Neutrophil (primary cell): ENCODE measurements around the gene AOPEP.

Source experiments
- H3K27ac ChIP-seq: fragments of 200-600 bp; sonication (generic); 2 replicates; pipeline ENCODE4 v1.5.1; 2016; ENCODE audit warnings: mild to moderate bottlenecking, moderate library complexity
- H3K27me3 ChIP-seq: fragments of 200-600 bp; sonication (generic); 2 replicates; pipeline ENCODE4 v1.6.0; 2016; ENCODE audit warnings: mild to moderate bottlenecking
- H3K36me3 ChIP-seq: fragments of 200-600 bp; sonication (generic); 2 replicates; pipeline ENCODE4 v1.5.1; 2017
- H3K4me1 ChIP-seq, 2 experiments: fragments of 200-600 bp in 1 of 2; sonication (generic) in 1 of 2; 1 replicate in 1 of 2; 2 replicates in 1 of 2; pipeline versions ENCODE4 v1.5.1 to v1.6.1; 2013 to 2016; ENCODE audit warnings: low read depth in 1 of 2, low read length in 1 of 2, mild to moderate bottlenecking in 1 of 2, moderate library complexity in 1 of 2; ENCODE audit not compliant: control insufficient read depth in 1 of 2, insufficient read depth in 1 of 2
- H3K4me3 ChIP-seq, 2 experiments: fragments of 200-600 bp in 1 of 2; sonication (generic) in 1 of 2; 1 replicate in 1 of 2; 2 replicates in 1 of 2; pipeline ENCODE4 v1.5.1; 2013 to 2016; ENCODE audit warnings: low read depth in 1 of 2, low read length in 1 of 2, mild to moderate bottlenecking in 1 of 2, moderate library complexity in 1 of 2
- H3K9me3 ChIP-seq: fragments of 200-600 bp; sonication (generic); 2 replicates; pipeline ENCODE4 v1.5.1; 2016
- TF ChIP-seq, protein P1 (sequence below): fragments of 200-600 bp; sonication (generic); IDR thresholded peaks from 2 replicates; pipeline ENCODE4 v1.5.1; 2016; ENCODE audit warnings: antibody characterized with exemption

Gene AOPEP

GRCh38 chr9:94891183-94891582, 164.7 kb downstream of the AOPEP start:
- no peaks in the 10 kb centered on the region for H3K4me1 ChIP-seq
- TF ChIP-seq, protein P1, sequence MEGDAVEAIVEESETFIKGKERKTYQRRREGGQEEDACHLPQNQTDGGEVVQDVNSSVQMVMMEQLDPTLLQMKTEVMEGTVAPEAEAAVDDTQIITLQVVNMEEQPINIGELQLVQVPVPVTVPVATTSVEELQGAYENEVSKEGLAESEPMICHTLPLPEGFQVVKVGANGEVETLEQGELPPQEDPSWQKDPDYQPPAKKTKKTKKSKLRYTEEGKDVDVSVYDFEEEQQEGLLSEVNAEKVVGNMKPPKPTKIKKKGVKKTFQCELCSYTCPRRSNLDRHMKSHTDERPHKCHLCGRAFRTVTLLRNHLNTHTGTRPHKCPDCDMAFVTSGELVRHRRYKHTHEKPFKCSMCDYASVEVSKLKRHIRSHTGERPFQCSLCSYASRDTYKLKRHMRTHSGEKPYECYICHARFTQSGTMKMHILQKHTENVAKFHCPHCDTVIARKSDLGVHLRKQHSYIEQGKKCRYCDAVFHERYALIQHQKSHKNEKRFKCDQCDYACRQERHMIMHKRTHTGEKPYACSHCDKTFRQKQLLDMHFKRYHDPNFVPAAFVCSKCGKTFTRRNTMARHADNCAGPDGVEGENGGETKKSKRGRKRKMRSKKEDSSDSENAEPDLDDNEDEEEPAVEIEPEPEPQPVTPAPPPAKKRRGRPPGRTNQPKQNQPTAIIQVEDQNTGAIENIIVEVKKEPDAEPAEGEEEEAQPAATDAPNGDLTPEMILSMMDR = no peak
- no peak overlapping the region for H3K4me3 ChIP-seq
- H3K36me3 ChIP-seq = no peaks in the 10 kb centered on the region
- H3K27ac ChIP-seq = no peak overlapping the region
- no peaks in the 10 kb centered on the region for H3K27me3 ChIP-seq
- no peaks in the 10 kb centered on the region for H3K9me3 ChIP-seq

DNA sequence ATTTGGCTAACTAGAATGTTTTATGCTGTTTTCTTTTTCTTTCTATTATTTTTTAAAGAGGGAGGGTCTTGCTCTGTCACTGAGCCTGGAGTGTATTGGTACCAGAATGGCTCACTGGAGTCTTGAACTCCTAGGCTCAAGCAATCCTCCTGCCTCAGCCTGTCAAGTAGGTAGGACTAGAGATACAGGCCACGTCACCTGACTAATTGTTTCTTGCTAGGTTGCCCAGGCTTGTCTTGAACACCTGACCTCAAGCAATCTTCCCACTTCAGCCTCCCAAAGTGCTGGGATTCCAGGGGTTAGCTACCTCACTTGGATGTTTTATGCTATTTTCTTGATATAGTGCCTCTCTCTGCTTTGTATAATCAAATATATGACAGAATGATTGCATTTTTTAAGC, 166.2 kb downstream of the AOPEP start:
- TF ChIP-seq, protein P1 = no peak
- Histone ChIP-seq H3K27me3 (no peaks in the 10 kb centered on the region), H3K4me3 (no peak overlapping the region), H3K4me1 (no peaks in the 10 kb centered on the region), H3K9me3 (no peaks in the 10 kb centered on the region), H3K27ac (no peak overlapping the region), H3K36me3 (no peaks in the 10 kb centered on the region)

DNA sequence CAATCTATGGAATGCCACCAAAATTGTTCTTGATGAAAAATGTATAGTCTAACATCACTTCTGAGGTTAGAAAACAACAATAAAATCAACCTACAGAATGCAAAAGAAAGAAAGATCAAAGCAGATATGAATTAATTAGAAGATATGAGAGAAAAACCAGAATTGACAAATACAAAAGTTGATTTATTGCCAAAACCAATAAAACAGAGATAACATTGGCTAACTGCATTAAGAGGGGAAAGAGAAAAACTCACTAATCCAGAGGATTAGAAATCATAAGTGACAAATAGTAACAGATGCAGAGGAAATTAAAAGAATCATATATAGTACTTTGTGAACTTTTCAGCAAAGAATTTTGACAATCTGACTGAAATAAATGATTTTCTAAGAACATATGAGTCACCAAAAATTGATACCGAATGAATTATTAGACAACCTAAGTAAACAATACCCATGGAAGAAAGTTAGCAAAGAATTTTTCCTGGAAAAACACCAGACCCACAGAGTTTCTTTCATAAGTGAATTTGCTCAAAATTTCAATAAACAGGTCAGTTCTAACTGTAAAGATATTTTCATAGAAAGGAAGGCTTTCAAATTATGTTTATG, 167.7 kb downstream of the AOPEP start:
- Histone ChIP-seq H3K9me3 (no peaks in the 10 kb centered on the region), H3K27me3 (no peaks in the 10 kb centered on the region), H3K36me3 (no peaks in the 10 kb centered on the region), H3K4me1 (no peaks in the 10 kb centered on the region), H3K4me3 (no peak overlapping the region), H3K27ac (no peak overlapping the region)
- TF ChIP-seq, protein P1 = no peak

DNA sequence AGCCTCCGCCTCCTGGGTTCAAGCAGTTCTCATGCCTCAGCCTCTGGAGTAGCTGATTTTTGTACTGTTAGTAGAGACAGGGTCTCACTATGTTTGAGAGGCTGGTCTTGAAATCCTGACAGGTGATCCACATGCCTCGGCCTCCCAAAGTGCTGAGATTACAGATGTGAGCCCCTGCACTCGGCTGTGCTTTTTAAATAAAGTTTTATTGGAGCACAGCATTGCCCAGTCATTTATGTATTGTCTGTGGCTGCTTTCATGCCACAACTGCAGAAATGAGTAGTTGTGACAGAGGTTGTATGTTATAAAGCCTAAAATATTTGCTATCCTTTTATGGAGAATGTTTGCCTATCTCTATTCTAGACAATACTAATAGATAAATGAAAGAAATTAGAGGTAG, 169.2 kb downstream of the AOPEP start:
- H3K36me3 ChIP-seq = no peaks in the 10 kb centered on the region
- H3K4me1 ChIP-seq = no peaks in the 10 kb centered on the region
- H3K9me3 ChIP-seq = no peaks in the 10 kb centered on the region
- H3K27me3 ChIP-seq = no peaks in the 10 kb centered on the region
- no peak overlapping the region for H3K27ac ChIP-seq
- H3K4me3 ChIP-seq = no peak overlapping the region
- TF ChIP-seq, protein P1 = no peak

DNA sequence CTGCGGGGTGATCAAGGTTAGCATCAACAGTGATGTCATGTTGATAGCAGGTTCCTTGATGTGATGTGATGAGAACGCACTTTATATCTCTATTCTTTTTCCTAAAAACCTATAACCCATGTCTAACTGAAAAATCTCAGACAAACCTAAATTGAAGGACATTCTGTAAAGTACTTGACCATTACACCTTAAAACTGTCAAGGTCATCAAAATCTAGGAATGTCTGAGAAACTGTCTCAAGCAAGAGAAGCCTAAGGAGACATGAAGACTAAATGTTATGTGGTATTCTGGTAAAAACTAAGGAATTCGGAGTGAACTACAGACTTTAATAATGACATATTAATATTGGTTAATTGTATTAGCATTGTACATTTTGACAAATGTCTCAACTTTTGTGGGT, 170.0 kb downstream of the AOPEP start:
- Histone ChIP-seq H3K27me3 (no peaks in the 10 kb centered on the region), H3K36me3 (no peaks in the 10 kb centered on the region), H3K4me1 (no peaks in the 10 kb centered on the region), H3K9me3 (no peaks in the 10 kb centered on the region), H3K27ac (no peak overlapping the region), H3K4me3 (no peak overlapping the region)
- TF ChIP-seq, protein P1 = no peak
